Astrocyte (in vitro differentiated cells and primary cell): ENCODE measurements around the gene SLC9A9. TPM values are rescaled to one million over a fixed set of nuclear protein-coding genes. Genes with fewer than 3 reads are reported as not detected.

Experiments used
- DNase-seq: peaks from one replicate; pipeline ENCODE4 v3.0.0-alpha.2; 2010; ENCODE audit warnings: low read depth
- FAIRE-seq: peaks from 2 replicates; lab custom pipeline; 2011; peaks lifted over from hg19 to GRCh38; lab: Jason Lieb, UNC
- H2AFZ ChIP-seq: 2 replicates; pipeline ENCODE4 v1.6.0; 2012; ENCODE audit warnings: low read depth, low read length, inconsistent platforms
- H3K27ac ChIP-seq: 2 replicates; pipeline ENCODE4 v1.5.1; 2011; ENCODE audit warnings: low read depth, low read length, inconsistent platforms
- H3K27me3 ChIP-seq: 2 replicates; pipeline ENCODE4 v1.6.0; 2011; ENCODE audit warnings: low read length, inconsistent platforms; ENCODE audit not compliant: insufficient read depth
- H3K36me3 ChIP-seq: 2 replicates; pipeline ENCODE4 v1.5.1; 2011; ENCODE audit warnings: low read length, inconsistent platforms; ENCODE audit not compliant: insufficient read depth
- H3K4me1 ChIP-seq: 2 replicates; pipeline ENCODE4 v1.5.1; 2011; ENCODE audit warnings: low read length, inconsistent platforms; ENCODE audit not compliant: insufficient read depth
- H3K4me2 ChIP-seq: 2 replicates; pipeline ENCODE4 v1.6.0; 2012; ENCODE audit warnings: low read length, inconsistent platforms
- H3K4me3 ChIP-seq: 2 replicates; pipeline ENCODE4 v1.5.1; 2011; ENCODE audit warnings: low read depth, mild to moderate bottlenecking, low read length, inconsistent platforms; ENCODE audit not compliant: insufficient read depth
- H3K79me2 ChIP-seq: 2 replicates; pipeline ENCODE4 v1.6.0; 2012; ENCODE audit warnings: mild to moderate bottlenecking, low read length, inconsistent platforms; ENCODE audit not compliant: insufficient read depth
- H3K9ac ChIP-seq: 2 replicates; pipeline ENCODE4 v1.6.0; 2012; ENCODE audit warnings: mild to moderate bottlenecking, low read length, inconsistent platforms
- H3K9me3 ChIP-seq: 2 replicates; pipeline ENCODE4 v1.5.1; 2012; ENCODE audit warnings: low read depth, mild to moderate bottlenecking, low read length, inconsistent platforms; ENCODE audit not compliant: insufficient read depth
- H4K20me1 ChIP-seq: 2 replicates; pipeline ENCODE4 v1.6.0; 2012; ENCODE audit warnings: low read length, inconsistent platforms; ENCODE audit not compliant: insufficient read depth
- H3K27ac Mint-ChIP-seq: one replicate; pipeline ENCODE4 v1.8.0; 2021; ENCODE audit warnings: mild to moderate bottlenecking, mixed read lengths; ENCODE audit not compliant: unreplicated experiment
- H3K27me3 Mint-ChIP-seq: one replicate; pipeline ENCODE4 v1.8.0; 2021; ENCODE audit warnings: low read depth, mixed read lengths; ENCODE audit not compliant: unreplicated experiment
- H3K36me3 Mint-ChIP-seq: one replicate; pipeline ENCODE4 v1.8.0; 2021; ENCODE audit warnings: low read depth, mixed read lengths; ENCODE audit not compliant: unreplicated experiment
- H3K4me1 Mint-ChIP-seq: one replicate; pipeline ENCODE4 v1.8.0; 2021; ENCODE audit warnings: low read depth, mixed read lengths; ENCODE audit not compliant: unreplicated experiment
- H3K4me3 Mint-ChIP-seq: one replicate; pipeline ENCODE4 v1.8.0; 2021; ENCODE audit warnings: mild to moderate bottlenecking, moderate library complexity, mixed read lengths; ENCODE audit not compliant: unreplicated experiment
- H3K9me3 Mint-ChIP-seq: one replicate; pipeline ENCODE4 v1.8.0; 2021; ENCODE audit warnings: mild to moderate bottlenecking, mixed read lengths; ENCODE audit not compliant: unreplicated experiment
- EZH2 ChIP-seq: IDR thresholded peaks from 2 replicates; pipeline ENCODE4 v1.6.1; 2012; ENCODE audit warnings: mild to moderate bottlenecking, low read length, inconsistent platforms; ENCODE audit not compliant: insufficient read depth
- total RNA-seq: library from RNA; stranded (reverse); gene quantifications from 2 replicates; pipeline ENCODE4 v1.2.1, GENCODE V29; 2021
- TF ChIP-seq, protein P1 (sequence below): IDR thresholded peaks from 2 replicates; pipeline ENCODE4 v1.5.1; 2011; ENCODE audit warnings: low read depth, mild to moderate bottlenecking, inconsistent platforms, low read length, moderate library complexity; ENCODE audit not compliant: insufficient read depth

The SLC9A9 gene
- total RNA-seq, 1 donor from 2014 or later, result 1.5 TPM

DNA sequence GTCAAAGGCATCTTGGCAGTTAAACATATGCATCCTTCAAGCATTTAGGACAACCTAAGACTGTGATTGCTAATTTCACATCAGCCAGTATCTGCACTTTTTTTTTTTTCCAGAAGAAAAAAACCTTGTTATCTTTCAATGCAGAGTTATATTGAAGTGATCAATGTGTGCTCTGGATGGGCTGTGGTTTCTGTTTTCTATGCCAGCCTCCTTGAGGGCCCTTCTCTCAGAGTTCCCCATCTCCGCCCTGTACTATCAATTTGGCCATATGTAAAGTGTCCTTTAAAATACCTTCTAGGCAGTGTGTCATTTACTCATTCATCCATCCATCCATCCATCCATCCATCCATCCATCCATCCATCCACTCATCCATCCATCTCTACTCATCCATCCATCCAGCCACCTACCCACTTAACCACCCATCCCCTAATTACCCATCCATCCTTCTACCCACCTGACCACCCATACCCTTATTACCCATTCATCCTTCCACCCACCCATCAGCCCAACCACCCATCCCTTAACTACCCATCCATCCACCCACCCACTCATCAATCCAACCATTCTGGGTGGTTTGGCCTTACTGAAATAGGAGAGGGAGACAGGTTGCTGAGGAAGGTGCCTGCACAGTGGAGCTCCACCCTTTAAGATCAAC lies 406.6 kb downstream of the SLC9A9 start:
- peaks cover 6% of the 10 kb centered on the region for H3K27me3 Mint-ChIP-seq
- Histone ChIP-seq H4K20me1 (no peaks in the 10 kb centered on the region), H3K27me3 (no peaks in the 10 kb centered on the region), H3K79me2 (no peaks in the 10 kb centered on the region), H3K4me3 (no peak overlapping the region), H3K9me3 (no peaks in the 10 kb centered on the region), H3K36me3 (no peaks in the 10 kb centered on the region), H2AFZ (no peak overlapping the region), H3K4me1 (peaks cover 26% of the 10 kb centered on the region), H3K27ac (no peak overlapping the region), H3K4me2 (no peak overlapping the region), H3K9ac (no peak overlapping the region)
- no peak overlapping the region for H3K4me3 Mint-ChIP-seq
- DNase-seq (no peak), FAIRE-seq (no peak)
- H3K27ac Mint-ChIP-seq, result no peak overlapping the region
- peaks cover 28% of the 10 kb centered on the region for H3K4me1 Mint-ChIP-seq
- TF ChIP-seq, protein P1, sequence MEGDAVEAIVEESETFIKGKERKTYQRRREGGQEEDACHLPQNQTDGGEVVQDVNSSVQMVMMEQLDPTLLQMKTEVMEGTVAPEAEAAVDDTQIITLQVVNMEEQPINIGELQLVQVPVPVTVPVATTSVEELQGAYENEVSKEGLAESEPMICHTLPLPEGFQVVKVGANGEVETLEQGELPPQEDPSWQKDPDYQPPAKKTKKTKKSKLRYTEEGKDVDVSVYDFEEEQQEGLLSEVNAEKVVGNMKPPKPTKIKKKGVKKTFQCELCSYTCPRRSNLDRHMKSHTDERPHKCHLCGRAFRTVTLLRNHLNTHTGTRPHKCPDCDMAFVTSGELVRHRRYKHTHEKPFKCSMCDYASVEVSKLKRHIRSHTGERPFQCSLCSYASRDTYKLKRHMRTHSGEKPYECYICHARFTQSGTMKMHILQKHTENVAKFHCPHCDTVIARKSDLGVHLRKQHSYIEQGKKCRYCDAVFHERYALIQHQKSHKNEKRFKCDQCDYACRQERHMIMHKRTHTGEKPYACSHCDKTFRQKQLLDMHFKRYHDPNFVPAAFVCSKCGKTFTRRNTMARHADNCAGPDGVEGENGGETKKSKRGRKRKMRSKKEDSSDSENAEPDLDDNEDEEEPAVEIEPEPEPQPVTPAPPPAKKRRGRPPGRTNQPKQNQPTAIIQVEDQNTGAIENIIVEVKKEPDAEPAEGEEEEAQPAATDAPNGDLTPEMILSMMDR, result no peak
- TF ChIP-seq EZH2, result no peak
- H3K9me3 Mint-ChIP-seq, result peaks cover 5% of the 10 kb centered on the region
- H3K36me3 Mint-ChIP-seq, result no peaks in the 10 kb centered on the region

DNA sequence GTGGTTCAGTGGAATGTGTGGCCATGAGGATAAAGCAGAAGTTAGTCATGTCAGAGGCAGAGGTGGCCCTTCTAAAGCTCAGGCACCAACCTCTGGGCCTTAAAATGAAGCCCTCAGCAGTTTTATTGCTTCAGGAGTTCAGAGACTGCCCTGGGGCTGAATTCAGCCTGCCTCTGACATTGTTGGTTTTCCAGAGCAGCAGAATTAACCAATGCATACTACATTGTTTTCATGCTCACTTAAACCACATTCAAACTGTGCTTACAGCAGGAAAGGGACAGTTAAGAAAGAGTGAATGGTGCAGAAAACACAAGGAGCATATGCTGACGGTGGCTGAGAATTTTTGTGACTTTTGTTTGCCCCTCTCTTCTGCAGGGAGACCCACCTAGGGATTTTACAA lies 408.5 kb downstream of the SLC9A9 start:
- Histone ChIP-seq H3K27me3 (no peaks in the 10 kb centered on the region), H3K79me2 (no peaks in the 10 kb centered on the region), H3K27ac (no peak overlapping the region), H3K4me2 (no peak overlapping the region), H3K9me3 (no peaks in the 10 kb centered on the region), H3K4me3 (no peak overlapping the region), H4K20me1 (no peaks in the 10 kb centered on the region), H2AFZ (no peak overlapping the region), H3K4me1 (peaks cover 23% of the 10 kb centered on the region), H3K9ac (no peak overlapping the region), H3K36me3 (no peaks in the 10 kb centered on the region)
- H3K36me3 Mint-ChIP-seq, result no peaks in the 10 kb centered on the region
- FAIRE-seq (no peak), DNase-seq (no peak)
- H3K4me1 Mint-ChIP-seq, result peaks cover 20% of the 10 kb centered on the region
- H3K27ac Mint-ChIP-seq, result no peak overlapping the region
- H3K9me3 Mint-ChIP-seq, result peaks cover 3% of the 10 kb centered on the region
- H3K4me3 Mint-ChIP-seq, result no peak overlapping the region
- no peak for TF ChIP-seq EZH2
- TF ChIP-seq, protein P1, result no peak
- H3K27me3 Mint-ChIP-seq, result peaks cover 6% of the 10 kb centered on the region

DNA sequence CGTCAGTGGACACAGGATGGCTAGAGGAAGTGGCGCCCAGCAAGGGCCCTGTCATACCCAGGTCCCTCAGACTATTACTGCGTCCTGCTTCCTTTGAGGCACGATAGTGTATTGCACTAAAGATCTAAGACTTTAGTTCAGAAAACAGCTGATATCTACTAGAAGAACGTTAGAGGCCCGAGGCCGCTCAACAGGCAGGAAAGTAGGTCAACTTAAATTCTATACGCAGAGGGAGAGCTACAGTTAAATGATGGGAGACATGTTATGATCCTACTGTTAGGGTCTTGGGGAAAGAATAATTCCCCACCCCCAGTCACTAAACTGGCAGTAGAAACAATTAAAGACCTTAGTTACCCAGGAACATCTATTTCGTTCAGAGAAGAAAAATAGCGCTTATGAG lies 410.9 kb downstream of the SLC9A9 start:
- Histone ChIP-seq H4K20me1 (no peaks in the 10 kb centered on the region), H3K4me2 (no peak overlapping the region), H3K27me3 (no peaks in the 10 kb centered on the region), H3K36me3 (no peaks in the 10 kb centered on the region), H3K4me1 (peaks cover 5% of the 10 kb centered on the region), H3K9me3 (no peaks in the 10 kb centered on the region), H3K4me3 (no peak overlapping the region), H2AFZ (no peak overlapping the region), H3K79me2 (no peaks in the 10 kb centered on the region), H3K27ac (no peak overlapping the region), H3K9ac (no peak overlapping the region)
- no peak overlapping the region for H3K4me3 Mint-ChIP-seq
- no peaks in the 10 kb centered on the region for H3K4me1 Mint-ChIP-seq
- H3K27me3 Mint-ChIP-seq, result peaks cover 6% of the 10 kb centered on the region
- DNase-seq (no peak), FAIRE-seq (no peak)
- no peaks in the 10 kb centered on the region for H3K36me3 Mint-ChIP-seq
- TF ChIP-seq EZH2, result no peak
- TF ChIP-seq, protein P1, result no peak
- peaks cover 3% of the 10 kb centered on the region for H3K9me3 Mint-ChIP-seq
- H3K27ac Mint-ChIP-seq, result no peak overlapping the region
